RWPE2 (cell line): ENCODE results near the gene TPRA1.
A peak's percentile ranks its signal among the peaks of the same experiment; 100 is the strongest.

Experiments
- ATAC-seq: fragments of 200-7000 bp; cut with Tn5 transposase; 3 replicates; pipeline ENCODE4 v1.9.1; 2021; ENCODE audit warnings: low read depth
- DNase-seq: peaks from one replicate; pipeline ENCODE4 v3.0.0-alpha.2; 2020; ENCODE audit warnings: low spot score
- H3K27ac ChIP-seq: fragments of 450-650 bp; 2 replicates; pipeline ENCODE4 v1.5.1; 2017; ENCODE audit warnings: mild to moderate bottlenecking; ENCODE audit not compliant: poor library complexity, severe bottlenecking
- H3K27me3 ChIP-seq: fragments of 250-450 bp; sonication (Bioruptor Pico); 2 replicates; pipeline ENCODE4 v1.5.1; 2021; ENCODE audit warnings: mild to moderate bottlenecking, moderate library complexity; ENCODE audit not compliant: insufficient read depth, poor library complexity, severe bottlenecking
- H3K36me3 ChIP-seq: fragments of 250-450 bp; sonication (Bioruptor Pico); 2 replicates; pipeline ENCODE4 v1.5.1; 2020; ENCODE audit warnings: low read depth, mild to moderate bottlenecking, moderate library complexity
- H3K4me1 ChIP-seq: fragments of 250-450 bp; sonication (Bioruptor Pico); 2 replicates; pipeline ENCODE4 v1.5.1; 2021; ENCODE audit warnings: mild to moderate bottlenecking, moderate library complexity; ENCODE audit not compliant: insufficient read depth, poor library complexity, severe bottlenecking
- H3K4me3 ChIP-seq: fragments of 250-450 bp; sonication (Bioruptor Pico); 2 replicates; pipeline ENCODE4 v1.5.1; 2021; ENCODE audit warnings: mild to moderate bottlenecking, moderate library complexity; ENCODE audit not compliant: severe bottlenecking
- H3K9me3 ChIP-seq: fragments of 250-450 bp; sonication (Bioruptor Pico); 2 replicates; pipeline ENCODE4 v1.5.1; 2021; ENCODE audit warnings: mild to moderate bottlenecking, moderate library complexity; ENCODE audit not compliant: severe bottlenecking
- TF ChIP-seq, protein P1 (sequence below): fragments of 450-650 bp; IDR thresholded peaks from one replicate; pipeline ENCODE4 v1.5.1; 2017; ENCODE audit warnings: mild to moderate bottlenecking, moderate library complexity; ENCODE audit not compliant: poor library complexity, severe bottlenecking

The TPRA1 gene

DNA sequence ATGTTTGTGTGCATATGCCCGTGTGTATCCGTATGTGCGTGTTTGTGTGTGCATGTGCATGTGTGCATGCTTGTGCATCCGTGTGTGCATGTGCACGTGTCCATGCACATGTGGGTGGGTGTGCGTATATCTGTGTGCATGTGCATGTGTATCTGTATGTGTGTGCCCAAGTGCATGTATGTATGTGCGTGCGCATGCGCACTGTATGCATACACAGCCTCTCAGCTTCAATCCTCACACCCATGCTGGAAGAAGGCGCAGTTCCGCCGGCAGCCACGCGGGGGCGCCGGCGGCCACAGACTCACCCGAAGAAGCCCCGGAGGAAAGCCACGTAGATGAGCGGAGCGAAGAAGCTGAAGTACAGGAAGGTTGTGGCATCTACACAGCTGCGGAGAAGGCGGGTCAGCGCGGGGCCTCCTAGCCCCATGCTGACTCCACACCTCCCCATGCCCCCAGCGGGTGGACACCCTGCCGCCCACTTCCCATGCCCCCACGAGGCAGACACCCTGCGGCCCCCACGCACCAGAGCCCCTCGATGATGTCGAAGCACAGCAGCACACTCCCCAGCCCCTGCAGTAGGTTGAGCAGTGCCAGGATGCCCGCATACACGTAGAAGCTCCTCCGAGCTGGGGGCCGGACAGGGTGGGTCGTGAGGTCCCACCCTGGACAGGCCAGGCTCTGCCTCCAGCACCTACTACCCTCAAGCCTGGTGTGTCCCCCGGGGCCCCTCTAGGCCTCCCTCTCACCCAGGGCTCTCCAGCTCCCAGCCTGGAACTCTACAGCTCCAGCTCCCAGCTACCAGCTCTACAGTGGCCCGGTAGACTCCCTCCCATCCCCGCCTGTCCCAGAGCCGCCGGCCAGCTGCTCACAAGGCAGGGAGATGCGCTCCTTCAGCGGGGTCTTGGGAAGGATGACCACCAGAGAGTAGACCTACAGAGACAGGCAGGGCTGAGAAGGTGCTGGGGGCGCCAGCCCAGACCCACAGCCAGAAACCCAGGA is 15.4 kb downstream of the TPRA1 start:
- H3K27me3 ChIP-seq: no peaks in the 10 kb centered on the region
- peaks cover 23% of the 10 kb centered on the region for H3K36me3 ChIP-seq
- TF ChIP-seq, protein P1, sequence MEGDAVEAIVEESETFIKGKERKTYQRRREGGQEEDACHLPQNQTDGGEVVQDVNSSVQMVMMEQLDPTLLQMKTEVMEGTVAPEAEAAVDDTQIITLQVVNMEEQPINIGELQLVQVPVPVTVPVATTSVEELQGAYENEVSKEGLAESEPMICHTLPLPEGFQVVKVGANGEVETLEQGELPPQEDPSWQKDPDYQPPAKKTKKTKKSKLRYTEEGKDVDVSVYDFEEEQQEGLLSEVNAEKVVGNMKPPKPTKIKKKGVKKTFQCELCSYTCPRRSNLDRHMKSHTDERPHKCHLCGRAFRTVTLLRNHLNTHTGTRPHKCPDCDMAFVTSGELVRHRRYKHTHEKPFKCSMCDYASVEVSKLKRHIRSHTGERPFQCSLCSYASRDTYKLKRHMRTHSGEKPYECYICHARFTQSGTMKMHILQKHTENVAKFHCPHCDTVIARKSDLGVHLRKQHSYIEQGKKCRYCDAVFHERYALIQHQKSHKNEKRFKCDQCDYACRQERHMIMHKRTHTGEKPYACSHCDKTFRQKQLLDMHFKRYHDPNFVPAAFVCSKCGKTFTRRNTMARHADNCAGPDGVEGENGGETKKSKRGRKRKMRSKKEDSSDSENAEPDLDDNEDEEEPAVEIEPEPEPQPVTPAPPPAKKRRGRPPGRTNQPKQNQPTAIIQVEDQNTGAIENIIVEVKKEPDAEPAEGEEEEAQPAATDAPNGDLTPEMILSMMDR: peak; percentile 96
- no peak overlapping the region for H3K4me3 ChIP-seq
- ATAC-seq (peak; percentile 85), DNase-seq (no peak)
- H3K27ac ChIP-seq: no peak overlapping the region
- no peaks in the 10 kb centered on the region for H3K9me3 ChIP-seq
- H3K4me1 ChIP-seq: no peaks in the 10 kb centered on the region

DNA sequence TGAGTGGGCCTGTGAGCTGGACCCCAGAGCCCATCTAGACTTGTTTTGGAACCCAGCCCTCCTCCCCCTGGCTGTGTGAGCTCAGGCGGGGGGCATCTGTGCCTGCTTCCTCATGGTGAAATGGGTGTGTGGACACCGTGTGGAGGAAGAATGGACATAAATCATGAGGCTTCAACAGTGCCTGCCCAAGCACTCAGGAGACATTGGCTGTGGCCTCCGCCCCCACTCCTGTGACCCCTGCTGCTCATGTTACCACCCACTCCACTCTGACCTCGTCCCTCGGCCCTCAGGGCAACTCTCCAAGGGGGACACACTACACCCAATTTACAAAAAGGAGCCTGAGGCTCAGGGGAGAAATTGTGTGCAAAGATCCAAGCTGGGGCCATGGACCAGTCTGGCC is 16.6 kb downstream of the TPRA1 start:
- H3K27ac ChIP-seq: no peak overlapping the region
- no peak overlapping the region for H3K4me3 ChIP-seq
- TF ChIP-seq, protein P1: no peak
- no peaks in the 10 kb centered on the region for H3K9me3 ChIP-seq
- DNase-seq: no peak
- no peaks in the 10 kb centered on the region for H3K27me3 ChIP-seq
- peaks cover 23% of the 10 kb centered on the region for H3K36me3 ChIP-seq
- H3K4me1 ChIP-seq: no peaks in the 10 kb centered on the region
- no peak for ATAC-seq

DNA sequence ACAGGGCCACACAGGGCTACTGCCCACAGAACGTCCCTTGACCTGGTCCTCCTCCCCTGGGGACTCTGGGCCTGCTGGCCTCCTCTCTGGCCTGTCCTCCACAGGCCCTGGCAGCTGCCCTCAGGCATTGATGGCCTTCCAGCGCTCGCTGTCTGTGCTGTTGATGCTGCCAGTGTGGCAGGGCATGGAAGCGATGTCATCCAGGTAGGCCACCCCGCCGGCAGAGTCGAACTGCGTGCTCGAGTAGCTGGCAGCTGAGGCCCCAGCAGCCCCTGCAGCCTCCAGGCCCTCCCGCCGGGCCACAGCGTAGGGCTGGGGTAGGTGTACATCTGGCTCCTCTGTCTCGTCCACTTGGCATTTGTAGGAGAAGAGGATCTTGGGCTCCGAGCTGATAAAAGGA is 17.1 kb downstream of the TPRA1 start:
- Histone ChIP-seq H3K4me3 (no peak overlapping the region), H3K27ac (no peak overlapping the region), H3K27me3 (no peaks in the 10 kb centered on the region), H3K36me3 (peaks cover 23% of the 10 kb centered on the region), H3K4me1 (no peaks in the 10 kb centered on the region), H3K9me3 (no peaks in the 10 kb centered on the region)
- DNase-seq: no peak
- TF ChIP-seq, protein P1: no peak
- no peak for ATAC-seq

DNA sequence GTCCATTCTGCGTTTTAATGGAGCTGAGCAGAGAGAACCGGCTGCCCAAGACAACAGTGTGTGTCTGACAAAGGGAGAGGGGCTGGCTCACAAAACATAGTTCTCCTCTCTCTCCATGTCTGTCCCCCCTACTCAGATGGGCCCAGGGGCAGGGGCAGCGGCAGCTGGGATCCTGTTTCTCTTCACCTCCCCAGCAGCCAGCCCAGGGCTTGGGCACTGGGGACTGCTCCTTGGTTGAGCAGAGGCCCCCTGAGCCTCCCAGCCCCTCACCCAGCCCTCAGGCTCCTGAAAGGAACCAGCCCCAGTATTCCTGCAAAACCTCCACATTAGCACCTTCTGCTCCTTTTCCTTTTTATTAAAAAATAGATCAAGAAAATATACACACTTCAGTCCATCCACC is 17.8 kb downstream of the TPRA1 start:
- Histone ChIP-seq H3K4me3 (no peak overlapping the region), H3K36me3 (peaks cover 23% of the 10 kb centered on the region), H3K9me3 (no peaks in the 10 kb centered on the region), H3K27me3 (no peaks in the 10 kb centered on the region), H3K4me1 (no peaks in the 10 kb centered on the region), H3K27ac (no peak overlapping the region)
- DNase-seq (no peak), ATAC-seq (no peak)
- TF ChIP-seq, protein P1: no peak

DNA sequence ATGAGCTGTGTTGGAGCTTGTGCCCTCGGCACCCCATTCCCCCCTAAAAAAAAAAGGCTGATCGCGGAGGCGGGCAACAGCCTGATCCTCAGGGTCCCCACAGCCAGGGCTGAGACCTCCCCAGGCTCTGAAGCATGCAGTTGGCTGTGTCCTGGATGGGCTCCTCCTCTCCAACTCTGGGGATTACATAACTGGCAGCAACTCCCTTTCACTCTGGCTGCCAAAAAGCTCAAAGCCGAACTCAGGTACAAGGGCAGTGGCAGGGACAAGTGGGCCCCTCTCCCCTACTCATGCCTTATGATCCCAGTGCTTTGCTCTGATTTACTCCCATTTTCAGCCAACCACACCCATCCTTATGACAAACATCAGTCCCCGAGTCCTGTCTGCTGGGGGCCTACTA is 18.3 kb downstream of the TPRA1 start:
- H3K27ac ChIP-seq: no peak overlapping the region
- TF ChIP-seq, protein P1: no peak
- H3K9me3 ChIP-seq: no peaks in the 10 kb centered on the region
- no peak overlapping the region for H3K4me3 ChIP-seq
- H3K27me3 ChIP-seq: no peaks in the 10 kb centered on the region
- DNase-seq (no peak), ATAC-seq (no peak)
- no peaks in the 10 kb centered on the region for H3K4me1 ChIP-seq
- peaks cover 23% of the 10 kb centered on the region for H3K36me3 ChIP-seq
